Superior temporal gyrus (tissue), 1 donor: ENCODE results near the gene ABCA3.
"Not testable (repeated sequence)": the region's sequence is repeated elsewhere in the genome, so short reads cannot be mapped to it uniquely, and the experiment has no call there.

Source experiments
- DNase-seq: peaks from one replicate; pipeline ENCODE4 v3.0.0-alpha.2; 2016; ENCODE audit errors: extremely low spot score

The ABCA3 gene

GRCh38 chr16:2340564-2341455 lies at the start of gene ABCA3:
Gene ABCA3, minus strand, starts transcription at chr16:2340728. Its CDS starts 14,262 bp downstream, at chr16:2326466.
- DNase-seq = peak; percentile 95

- DNase-seq = no peak
Measured at GRCh38 chr16:2388875-2389433, 48.4 kb upstream of the ABCA3 start.

GRCh38 chr16:2388139-2388874 lies 47.8 kb upstream of the ABCA3 start:
- DNase-seq = no peak

GRCh38 chr16:2386990-2387389 lies 46.5 kb upstream of the ABCA3 start:
- no peak for DNase-seq

- not testable (repeated sequence) for DNase-seq
Measured at GRCh38 chr16:2385982-2386381, 45.5 kb upstream of the ABCA3 start.

GRCh38 chr16:2385190-2385836 lies 44.8 kb upstream of the ABCA3 start:
- no peak for DNase-seq

GRCh38 chr16:2384426-2384825 lies 43.9 kb upstream of the ABCA3 start:
- DNase-seq = no peak

GRCh38 chr16:2383501-2383900 lies 43.0 kb upstream of the ABCA3 start:
- no peak for DNase-seq

GRCh38 chr16:2374644-2375043 lies 34.1 kb upstream of the ABCA3 start:
- DNase-seq = no peak

GRCh38 chr16:2373176-2373575 lies 32.6 kb upstream of the ABCA3 start:
- DNase-seq = no peak

- no peak for DNase-seq
Measured at GRCh38 chr16:2372684-2373083, 32.2 kb upstream of the ABCA3 start.

GRCh38 chr16:2371421-2371820 lies 30.9 kb upstream of the ABCA3 start:
- no peak for DNase-seq

- no peak for DNase-seq
Measured at GRCh38 chr16:2370721-2371120, 30.2 kb upstream of the ABCA3 start.

GRCh38 chr16:2366660-2367309 lies 26.3 kb upstream of the ABCA3 start:
- no peak for DNase-seq

GRCh38 chr16:2365397-2366294 lies 25.1 kb upstream of the ABCA3 start:
- no peak for DNase-seq

GRCh38 chr16:2364638-2365210 lies 24.2 kb upstream of the ABCA3 start:
- no peak for DNase-seq

- no peak for DNase-seq
Measured at GRCh38 chr16:2362218-2362617, 21.7 kb upstream of the ABCA3 start.

- DNase-seq = no peak
Measured at GRCh38 chr16:2361129-2361528, 20.6 kb upstream of the ABCA3 start.

- no peak for DNase-seq
Measured at GRCh38 chr16:2359919-2360318, 19.4 kb upstream of the ABCA3 start.

- no peak for DNase-seq
Measured at GRCh38 chr16:2358811-2359210, 18.3 kb upstream of the ABCA3 start.
